H1 (cell line): ENCODE results near the gene RFX1. TPM values are rescaled to one million over a fixed set of nuclear protein-coding genes. Genes with fewer than 3 reads are reported as not detected.

Source experiments
- KDM4A ChIP-seq: IDR thresholded peaks from one replicate; pipeline ENCODE4 v1.7.1; 2012; ENCODE audit warnings: low read depth, mild to moderate bottlenecking, moderate library complexity, low read length, inconsistent platforms; ENCODE audit not compliant: severe bottlenecking
- SIRT6 ChIP-seq: IDR thresholded peaks from one replicate; pipeline ENCODE4 v1.7.1; 2012; ENCODE audit warnings: low read length, inconsistent platforms
- SRF ChIP-seq: IDR thresholded peaks from 2 replicates; pipeline ENCODE4 v1.6.1; 2011; ENCODE audit warnings: mild to moderate bottlenecking, low read depth, low read length, moderate library complexity
- TAF1 ChIP-seq: IDR thresholded peaks from 2 replicates; pipeline ENCODE4 v1.6.1; 2011; ENCODE audit warnings: mild to moderate bottlenecking, low read depth, low read length
- TAF7 ChIP-seq: optimal IDR thresholded peaks from 2 replicates; pipeline ENCODE3; 2011; ENCODE audit warnings: low read depth, mild to moderate bottlenecking, inconsistent platforms, low read length, moderate library complexity, borderline replicate concordance
- polyA plus RNA-seq, 7 experiments: library from polyadenylated mRNA; depleted of rRNA in 3 of 7; stranded (reverse) in 5 of 7; unstranded in 2 of 7; fragments of >200 nt in 5 of 7; fragments of 200-250 nt in 2 of 7; gene quantifications; 1 replicate in 5 of 7; 2 replicates in 1 of 7; 4 replicates in 1 of 7; pipeline versions ENCODE4 v1.2.1 to v1.2.3, GENCODE V29; 2011 to 2013; ENCODE audit warnings: missing spikeins in 2 of 7, mixed read lengths in 2 of 7
- total RNA-seq: library from RNA; stranded (reverse); fragmentation: NEBNext Ultra II Directional; extraction: Animal tissue kit (Norgen Biotek cat#: 25700); gene quantifications from 2 replicates; pipeline ENCODE4 v1.2.1, GENCODE V29; 2021
- TF ChIP-seq, protein P1 (sequence below): IDR thresholded peaks from 2 replicates; pipeline ENCODE4 v1.6.1; 2011; ENCODE audit warnings: low read length, improper control_type of control experiment
- TF ChIP-seq, protein P2 (sequence below): IDR thresholded peaks from 2 replicates; pipeline ENCODE4 v1.6.1; 2012; ENCODE audit warnings: inconsistent platforms

Gene RFX1
- total and polyA plus RNA-seq, 2 of the 8 experiments (the other 6 are each of a cell fraction or from before 2014, with no cell fraction given): 4.9 to 17.0 TPM

DNA sequence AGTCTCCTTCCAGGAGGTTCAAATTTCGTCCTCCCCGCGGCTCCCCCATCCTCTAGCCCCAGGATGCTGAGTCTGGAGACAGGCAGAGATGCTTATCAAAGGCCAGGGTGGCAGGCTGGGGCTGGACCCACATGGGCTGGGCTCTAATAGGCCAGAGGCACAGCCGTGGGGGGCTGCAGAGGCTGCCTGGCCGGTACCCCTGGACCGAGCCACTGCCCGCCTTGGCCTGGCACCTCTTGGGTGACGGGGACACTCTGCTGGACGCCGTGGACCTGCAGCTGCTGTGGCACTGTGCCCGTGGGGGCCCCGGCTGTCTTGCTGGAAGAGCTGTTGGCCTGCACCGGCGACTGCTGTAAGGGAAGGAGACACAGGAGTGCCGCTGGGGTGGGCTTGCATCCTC, 25.8 kb downstream of the RFX1 start (continued):
- TF ChIP-seq SRF (no peak), KDM4A (no peak), TAF7 (no peak), TAF1 (no peak), SIRT6 (no peak)
- TF ChIP-seq, protein P1, sequence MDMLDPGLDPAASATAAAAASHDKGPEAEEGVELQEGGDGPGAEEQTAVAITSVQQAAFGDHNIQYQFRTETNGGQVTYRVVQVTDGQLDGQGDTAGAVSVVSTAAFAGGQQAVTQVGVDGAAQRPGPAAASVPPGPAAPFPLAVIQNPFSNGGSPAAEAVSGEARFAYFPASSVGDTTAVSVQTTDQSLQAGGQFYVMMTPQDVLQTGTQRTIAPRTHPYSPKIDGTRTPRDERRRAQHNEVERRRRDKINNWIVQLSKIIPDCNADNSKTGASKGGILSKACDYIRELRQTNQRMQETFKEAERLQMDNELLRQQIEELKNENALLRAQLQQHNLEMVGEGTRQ: no peak
- TF ChIP-seq, protein P2, sequence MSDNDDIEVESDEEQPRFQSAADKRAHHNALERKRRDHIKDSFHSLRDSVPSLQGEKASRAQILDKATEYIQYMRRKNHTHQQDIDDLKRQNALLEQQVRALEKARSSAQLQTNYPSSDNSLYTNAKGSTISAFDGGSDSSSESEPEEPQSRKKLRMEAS: no peak
